K562 (cell line): ENCODE measurements around the gene LSS. TPM values are rescaled to one million over a fixed set of nuclear protein-coding genes. Genes with fewer than 3 reads are reported as not detected.

Experiments
- ATAC-seq: fragments of 200-7000 bp; cut with Tn5 transposase; 3 replicates; pipeline ENCODE4 v1.9.1; 2020; ENCODE audit warnings: moderate library complexity
- Bru-seq: library from RNA; stranded (reverse); fragments of 400-500 nt; gene quantifications from one replicate; lab custom pipeline; 2021; lab: Mats Ljungman, UMichigan
- BruChase-seq, 2 experiments: library from RNA; stranded (reverse); fragments of 400-500 nt; gene quantifications; one replicate each; lab custom pipeline; 2021; lab: Mats Ljungman, UMichigan
- BruUV-seq: library from RNA; stranded (reverse); fragments of 400-500 nt; replicated peaks from 2 replicates; lab custom pipeline; 2021; lab: Mats Ljungman, UMichigan
- CTCF ChIA-PET: fragments of 300-600 bp; formaldehyde crosslinking; extraction: SDS; loops from one replicate; lab custom pipeline; 2021; ENCODE audit warnings: low intra/inter-chr PET ratio; lab: Yijun Ruan, JAX
- POLR2A ChIA-PET: fragments of 300-600, 350-650 bp; sonication (Branson Sonifier 250); formaldehyde crosslinking; extraction: SDS; loops from one replicate; lab custom pipeline; 2021; ENCODE audit warnings: antibody characterized with exemption, inconsistent platforms; lab: Yijun Ruan, JAX
- DNase-seq, 4 experiments: peaks; one replicate each; pipeline versions ENCODE4 v3.0.0 to v3.0.0-alpha.2; 2011 to 2018; ENCODE audit warnings: low spot score in 3 of 4, mixed read lengths in 3 of 4; ENCODE audit errors: extremely low read depth in 1 of 4
- FAIRE-seq: peaks from 2 replicates; lab custom pipeline; 2011; peaks lifted over from hg19 to GRCh38; lab: Jason Lieb, UNC
- H2AFZ ChIP-seq: 2 replicates; pipeline ENCODE4 v1.6.0; 2011; ENCODE audit warnings: low read depth, low read length, control low read depth, inconsistent platforms
- H3K27ac ChIP-seq: fragments of 200-600 bp; 3 replicates; pipeline ENCODE4 v1.8.0; 2011; ENCODE audit warnings: low read depth, mild to moderate bottlenecking, control low read depth, inconsistent platforms, low read length, moderate library complexity, mixed read lengths; ENCODE audit errors: extremely low read depth
- H3K27me3 ChIP-seq, 2 experiments: fragments of 300-600 bp in 1 of 2; 2 replicates in 1 of 2; 3 replicates in 1 of 2; pipeline versions ENCODE4 v1.6.0 to v1.8.0; 2011; ENCODE audit warnings: inconsistent platforms in 2 of 2, low read length in 2 of 2, mild to moderate bottlenecking in 1 of 2, mixed read lengths in 1 of 2, moderate library complexity in 1 of 2; ENCODE audit not compliant: control insufficient read depth in 2 of 2, insufficient read depth in 2 of 2
- H3K36me3 ChIP-seq: fragments of 300-600 bp; 3 replicates; pipeline ENCODE4 v1.8.0; 2011; ENCODE audit warnings: mild to moderate bottlenecking, low read length, inconsistent platforms; ENCODE audit not compliant: control insufficient read depth, insufficient read depth
- H3K4me1 ChIP-seq, 2 experiments: fragments of 200-600 bp in 1 of 2; replicated peaks in 1 of 2; 2 replicates in 1 of 2; 3 replicates in 1 of 2; pipeline versions ENCODE4 v1.5.1 to v1.8.0; 2011; ENCODE audit warnings: inconsistent platforms in 2 of 2, low read length in 2 of 2, mild to moderate bottlenecking in 1 of 2, mixed read lengths in 1 of 2, moderate library complexity in 1 of 2; ENCODE audit not compliant: control insufficient read depth in 2 of 2, insufficient read depth in 2 of 2
- H3K4me2 ChIP-seq: 2 replicates; pipeline ENCODE4 v1.6.1; 2011; ENCODE audit warnings: low read length, control low read depth, inconsistent platforms, mixed read lengths; ENCODE audit not compliant: insufficient read depth
- H3K4me3 ChIP-seq: fragments of 200-600 bp; sonication (generic), shearing (Covaris generic); 2 replicates; pipeline ENCODE4 v1.5.1; 2016; ENCODE audit warnings: control low read depth, inconsistent platforms
- H3K79me2 ChIP-seq: fragments of 200-600 bp; 3 replicates; pipeline ENCODE4 v1.8.0; 2011; ENCODE audit warnings: low read length, inconsistent platforms; ENCODE audit not compliant: control insufficient read depth, insufficient read depth
- H3K9ac ChIP-seq, 2 experiments: 2 replicates each; pipeline versions ENCODE4 v1.6.0 to v1.6.1; 2011; ENCODE audit warnings: low read depth in 2 of 2, low read length in 2 of 2, control low read depth in 1 of 2, inconsistent platforms in 1 of 2, mild to moderate bottlenecking in 1 of 2, mixed read lengths in 1 of 2; ENCODE audit not compliant: insufficient read depth in 1 of 2
- H3K9me1 ChIP-seq: one replicate; pipeline ENCODE4 v1.6.0; 2011; ENCODE audit warnings: inconsistent platforms, mild to moderate bottlenecking, low read length, moderate library complexity; ENCODE audit not compliant: control insufficient read depth, insufficient read depth
- H3K9me3 ChIP-seq: replicated peaks from 2 replicates; pipeline ENCODE4 v1.5.1; 2011; ENCODE audit warnings: low read depth, low read length, inconsistent platforms; ENCODE audit not compliant: control insufficient read depth, insufficient read depth
- H4K20me1 ChIP-seq: replicated peaks from 2 replicates; pipeline ENCODE4 v1.6.1; 2011; ENCODE audit warnings: low read length, inconsistent platforms, mixed read lengths; ENCODE audit not compliant: control insufficient read depth, insufficient read depth
- CHD7 ChIP-seq: fragments of 200-600 bp; sonication (generic); IDR thresholded peaks from one replicate; pipeline ENCODE4 v1.6.1; 2012; ENCODE audit warnings: mild to moderate bottlenecking, low read depth, low read length, inconsistent platforms
- DMBX1 ChIP-seq: fragments of 250-450 bp; sonication (Bioruptor Pico); IDR thresholded peaks from 2 replicates; pipeline ENCODE4 v1.8.0; 2022; ENCODE audit warnings: inconsistent platforms, mild to moderate bottlenecking, moderate library complexity, borderline replicate concordance
- TCFL5 ChIP-seq: fragments of 250-450 bp; sonication (Bioruptor Pico); conservative IDR thresholded peaks from 2 replicates; pipeline ENCODE4 v1.6.1; 2021; ENCODE audit warnings: mild to moderate bottlenecking, moderate library complexity, matching md5 sums
- WGBS: fragments of 100-300 bp; shearing (Covaris generic); methylation state at CpG from one replicate; pipeline ENCODE4 v1.1.6; 2016; ENCODE audit warnings: low coverage, mixed read lengths; ENCODE audit not compliant: insufficient coverage; ENCODE audit errors: missing lambda C conversion rate; 5-methylcytosine and 5-hydroxymethylcytosine counted together
- in situ Hi-C: fragments of 300-500 bp; cut with MboI; formaldehyde crosslinking; loops from 4 replicates; pipeline ENCODE4 v1.15.0; 2018; ENCODE audit warnings: inconsistent platforms, mixed read lengths
- intact Hi-C: fragments of 100-400 bp; cut with micrococcal nuclease; formaldehyde crosslinking; loops from 2 replicates; pipeline ENCODE4 v1.14.2; 2022
- long read RNA-seq, 3 experiments: library from polyadenylated mRNA in 2 of 3; library from RNA in 1 of 3; unstranded in 2 of 3; stranded (forward) in 1 of 3; transcript quantifications; one replicate each; pipeline ENCODE4 v2.0.0, GENCODE V29; 2019 to 2022
- polyA minus RNA-seq, 3 experiments: library from RNA; depleted of rRNA, polyadenylated mRNA; stranded (reverse); fragments of >200 nt; gene quantifications; 2 replicates each; pipeline ENCODE4 v1.2.3, GENCODE V29; 2011
- polyA plus RNA-seq, 8 experiments: library from polyadenylated mRNA; depleted of rRNA in 4 of 8; stranded (reverse) in 5 of 8; unstranded in 3 of 8; fragments of >200 nt; fragmentation: Nextera tagmentation in 2 of 8; fragmentation: Illumina TruSeq in 1 of 8; extraction: Ambion mirVana in 2 of 8; extraction: Trizol in 1 of 8; gene quantifications; 2 replicates each; pipeline versions ENCODE4 v1.2.1 to v1.2.3, GENCODE V29; 2011 to 2014; ENCODE audit warnings: inconsistent platforms in 1 of 8, missing spikeins in 1 of 8
- total RNA-seq, 7 experiments: library from RNA; depleted of rRNA in 6 of 7; stranded (reverse); fragments of >200 nt in 6 of 7; fragmentation: Illumina TruSeq in 2 of 7; extraction: Trizol in 2 of 7; gene quantifications; 2 replicates each; pipeline versions ENCODE4 v1.2.1 to v1.2.3, GENCODE V29; 2011 to 2021; ENCODE audit warnings: low replicate concordance in 1 of 7

The LSS gene
- total RNA-seq (2011; cell fraction: chromatin; rRNA removed; ENCODE audit: low replicate concordance): 322 and 719 TPM in 2 replicates
- total RNA-seq (2011; cell fraction: nucleolus; rRNA removed): 292 and 343 TPM in 2 replicates
- 326 and 359 TPM in 2 replicates for total RNA-seq (2011; cell fraction: nucleoplasm; rRNA removed)
- 56.4 and 67.6 TPM in 2 replicates for total RNA-seq (2014; rRNA removed)
- 10.6 and 15.1 TPM in 2 replicates for total RNA-seq (2014; rRNA removed; fragmentation: Illumina TruSeq; extraction: Trizol)
- 29.6 and 29.8 TPM in 2 replicates for total RNA-seq (2015; rRNA removed; fragmentation: Illumina TruSeq; extraction: Trizol)
- total RNA-seq (2021): 87.9 and 89.5 TPM in 2 replicates
- polyA plus RNA-seq (2011; rRNA removed): 81.3 and 221 TPM in 2 replicates
- polyA plus RNA-seq (2011; cell fraction: cytosol; rRNA removed): 98.8 and 159 TPM in 2 replicates
- 739 and 1,169 TPM in 2 replicates for polyA plus RNA-seq (2011; cell fraction: nucleus; rRNA removed)
- 51.7 and 64.9 TPM in 2 replicates for polyA plus RNA-seq (2012)
- 37.4 and 43.3 TPM in 2 replicates for polyA plus RNA-seq (2014; fragmentation: Illumina TruSeq; extraction: Trizol)
- 1 to 10 TPM; 2.2 to 2.7 TPM for polyA plus RNA-seq (2014; fragmentation: Nextera tagmentation; extraction: Ambion mirVana)
- 58.2 and 80.7 TPM in 2 replicates for polyA plus RNA-seq (2014; rRNA removed)
- polyA minus RNA-seq (2011; rRNA and poly(A)+ RNA removed): 117 and 159 TPM in 2 replicates
- polyA minus RNA-seq (2011; cell fraction: cytosol; rRNA and poly(A)+ RNA removed): 32.4 and 62.6 TPM in 2 replicates
- polyA minus RNA-seq (2011; cell fraction: nucleus; rRNA and poly(A)+ RNA removed): 91.6 and 197 TPM in 2 replicates
- Bru-seq, nascent RNA: percentile 75 among the genes with signal in this experiment
- BruChase-seq, experiment 1, labeled RNA remaining after a 2-hour chase: percentile 75 among the genes with signal in this experiment
- percentile 91 among the genes with signal in this experiment for BruChase-seq, experiment 2, labeled RNA remaining after a 6-hour chase
- long read RNA-seq, experiment 1, full-length matches to known transcripts: 30 of 371 reads
- long read RNA-seq, experiment 1, partial matches to known transcripts: 262 of 371 reads
- long read RNA-seq, experiment 1, other reads (novel, unspliced or antisense): 79 of 371 reads
- long read RNA-seq, experiment 2, full-length matches to known transcripts: 10 of 51 reads
- long read RNA-seq, experiment 2, partial matches to known transcripts: 10 of 51 reads
- long read RNA-seq, experiment 2, other reads (novel, unspliced or antisense): 31 of 51 reads
- long read RNA-seq, experiment 3, full-length matches to known transcripts: 5 of 15 reads
- long read RNA-seq, experiment 3, partial matches to known transcripts: 1 of 15 reads
- long read RNA-seq, experiment 3, other reads (novel, unspliced or antisense): 9 of 15 reads

GRCh38 chr21:46228345-46229051, at the start of gene LSS:
TSS of gene LSS (minus strand) at chr21:46228774. CDS start at chr21:46228745, 29 bp downstream.
- peak within 1 kb of the TSS; percentile 95 for H3K4me2 ChIP-seq
- H3K9me3 ChIP-seq: no peaks in the 10 kb centered on the region
- H2AFZ ChIP-seq: peak within 1 kb of the TSS; percentile 91
- ATAC-seq: peak; percentile 92
- H3K4me1 ChIP-seq: peaks cover 38 to 39% of the 10 kb centered on the region in 2 experiments; a peak in 4 of 5 replicates
- H3K36me3 ChIP-seq: peaks cover 58% of the 10 kb centered on the region
- ChIA-PET POLR2A (interaction anchor here (1.1 to 4.2 kb wide), 5 partner anchors 12 to 227 kb away, joined by 3 to 27 read pairs (median 5); no protein-coding TSS in a partner anchor), CTCF (no interaction called here)
- H3K9ac ChIP-seq: peak within 1 kb of the TSS; percentile 92 to 97
- H3K9me1 ChIP-seq: peaks cover 2% of the 10 kb centered on the region
- no peaks in the 10 kb centered on the region for H3K27me3 ChIP-seq
- DNase-seq: peak; percentile 98 to 100 (median 98)
- BruUV-seq: no TSS peak
- in situ Hi-C loops: no loop called here
- WGBS: under 1% methylated on average over 60 of the region's 77 CpGs
- H4K20me1 ChIP-seq: peaks cover 9% of the 10 kb centered on the region; the same call in 1 of the 2 replicates
- intact Hi-C loops: loop anchor here (2.0 to 10.0 kb wide), 5 partner anchors 41 to 226 kb away; partner anchors contain the start of genes DIP2A and PCNT
- H3K79me2 ChIP-seq: peaks cover 89% of the 10 kb centered on the region
- H3K27ac ChIP-seq: peak within 1 kb of the TSS; percentile 90
- peak within 1 kb of the TSS; percentile 87 for H3K4me3 ChIP-seq
- peak; percentile 56 for FAIRE-seq
- no peak for TF ChIP-seq CHD7
- TF ChIP-seq TCFL5: no peak
- TF ChIP-seq DMBX1 (CRISPR knock-in tag): 0 out of 2 replicates have a peak, but pooled peaks have one; percentile 45
